ENCODE results near the gene CDH24. TPM values are rescaled to one million over a fixed set of nuclear protein-coding genes. Genes with fewer than 3 reads are reported as not detected.

The CDH24 gene
- total RNA-seq, 6 donors from 2014 or later, result 2.0 to 8.0 (median 4.2) TPM

- H3K4me1 ChIP-seq, result peaks cover 5 to 20% (median 14%) of the 10 kb centered on the region in 4 donors
- H3K27ac ChIP-seq, result peak overlapping the region in 3 of 4 donors; percentile 17 to 79 (median 74)
- DNase-seq (no peak), ATAC-seq (ENCODE audit: low FRiP score in 2 of 2) (no peak)
- H3K36me3 ChIP-seq, result no peaks in the 10 kb centered on the region
- H3K27me3 ChIP-seq, result no peaks in the 10 kb centered on the region
- no peaks in the 10 kb centered on the region for H3K9me3 ChIP-seq
- 70 to 78% methylated on average over 11 to 13 of the region's 13 CpGs for WGBS, 2 donors
- TF ChIP-seq CTCF (IDR thresholded peaks at IDR 0.05) (no peak), EP300 (IDR thresholded peaks at IDR 0.05) (no peak), POLR2A (IDR thresholded peaks at IDR 0.05) (no peak), POLR2AphosphoS5 (IDR thresholded peaks at IDR 0.05) (no peak)
- H3K4me3 ChIP-seq, result no peak overlapping the region
Observed at GRCh38 chr14:23045419-23046357, 11.6 kb downstream of the CDH24 start.

- WGBS, 2 donors, result 79 to 82% methylated on average over 8 of the region's 8 CpGs
- H3K4me1 ChIP-seq, result peaks cover 5 to 20% (median 14%) of the 10 kb centered on the region in 4 donors
- ATAC-seq (ENCODE audit: low FRiP score in 2 of 2), result no peak
Observed at GRCh38 chr14:23044840-23045239, 12.5 kb downstream of the CDH24 start.

GRCh38 chr14:23043754-23044153 lies 13.6 kb downstream of the CDH24 start:
- H3K36me3 ChIP-seq, result no peaks in the 10 kb centered on the region
- no peaks in the 10 kb centered on the region for H3K9me3 ChIP-seq
- peak overlapping the region in 1 of 4 donors; percentile 79 for H3K27ac ChIP-seq
- no peaks in the 10 kb centered on the region for H3K27me3 ChIP-seq
- 75 to 86% methylated on average over 3 of the region's 3 CpGs for WGBS, 2 donors
- peaks cover 5 to 20% (median 14%) of the 10 kb centered on the region in 4 donors for H3K4me1 ChIP-seq
- no peak overlapping the region for H3K4me3 ChIP-seq
- no peak for TF ChIP-seq CTCF (IDR thresholded peaks at IDR 0.05)
- TF ChIP-seq POLR2A (IDR thresholded peaks at IDR 0.05), result no peak
- no peak for TF ChIP-seq POLR2AphosphoS5 (IDR thresholded peaks at IDR 0.05)
- no peak for TF ChIP-seq EP300 (IDR thresholded peaks at IDR 0.05)
- ATAC-seq (ENCODE audit: low FRiP score in 2 of 2) (no peak), DNase-seq (no peak)

More at GRCh38 chr14:23044840-23045239, 12.5 kb downstream of the CDH24 start:
- H3K36me3 ChIP-seq, result no peaks in the 10 kb centered on the region
- no peak for DNase-seq
- TF ChIP-seq POLR2AphosphoS5 (IDR thresholded peaks at IDR 0.05), result no peak
- TF ChIP-seq CTCF (IDR thresholded peaks at IDR 0.05), result no peak
- no peak for TF ChIP-seq POLR2A (IDR thresholded peaks at IDR 0.05)
- TF ChIP-seq EP300 (IDR thresholded peaks at IDR 0.05), result no peak
- no peak overlapping the region for H3K4me3 ChIP-seq
- H3K27me3 ChIP-seq, result no peaks in the 10 kb centered on the region
- peak overlapping the region in 2 of 4 donors; percentile 74 to 79 for H3K27ac ChIP-seq
- H3K9me3 ChIP-seq, result no peaks in the 10 kb centered on the region

GRCh38 chr14:23043145-23043544 lies 14.2 kb downstream of the CDH24 start:
- no peak overlapping the region for H3K27ac ChIP-seq
- H3K4me3 ChIP-seq, result no peak overlapping the region
- TF ChIP-seq POLR2A (IDR thresholded peaks at IDR 0.05) (no peak), EP300 (IDR thresholded peaks at IDR 0.05) (no peak), CTCF (IDR thresholded peaks at IDR 0.05) (no peak), POLR2AphosphoS5 (IDR thresholded peaks at IDR 0.05) (no peak)
- H3K9me3 ChIP-seq, result no peaks in the 10 kb centered on the region
- no peaks in the 10 kb centered on the region for H3K27me3 ChIP-seq
- no peak for ATAC-seq (ENCODE audit: low FRiP score in 2 of 2)
- WGBS, 2 donors, result 95% methylated on average over 6 of the region's 6 CpGs
- DNase-seq, result no peak
- peaks cover 5 to 20% (median 14%) of the 10 kb centered on the region in 4 donors for H3K4me1 ChIP-seq
- H3K36me3 ChIP-seq, result no peaks in the 10 kb centered on the region

Measured in upper lobe of left lung (tissue), 6 donors.